Memory B cell (primary cell): ENCODE results near the gene STMN3.
A peak's percentile ranks its signal among the peaks of the same experiment; 100 is the strongest.
"Not testable (repeated sequence)": the region's sequence is repeated elsewhere in the genome, so short reads cannot be mapped to it uniquely, and the experiment has no call there.

Experiments
- ATAC-seq: fragments of 150-1000 bp; cut with Tn5 transposase; 2 replicates; pipeline ENCODE4 v1.10.0; 2021; ENCODE audit warnings: low read depth, mild to moderate bottlenecking, moderate library complexity
- DNase-seq, 2 donors: peaks; one replicate each; pipeline ENCODE4 v3.0.0; 2022; ENCODE audit warnings: low spot score in 2 of 2
- H3K27ac Mint-ChIP-seq: one replicate; pipeline ENCODE4 v1.8.0; 2022; ENCODE audit warnings: mild to moderate bottlenecking, moderate library complexity, mixed read lengths
- H3K27me3 Mint-ChIP-seq: one replicate; pipeline ENCODE4 v1.8.0; 2022; ENCODE audit warnings: mixed read lengths
- H3K36me3 Mint-ChIP-seq: one replicate; pipeline ENCODE4 v1.8.0; 2022; ENCODE audit warnings: mild to moderate bottlenecking, mixed read lengths
- H3K4me1 Mint-ChIP-seq: one replicate; pipeline ENCODE4 v1.8.0; 2022; ENCODE audit warnings: mixed read lengths
- H3K4me3 Mint-ChIP-seq: one replicate; pipeline ENCODE4 v1.8.0; 2022; ENCODE audit warnings: mild to moderate bottlenecking, moderate library complexity, mixed read lengths
- H3K9me3 Mint-ChIP-seq: one replicate; pipeline ENCODE4 v1.8.0; 2022; ENCODE audit warnings: mixed read lengths

STMN3 gene

DNA sequence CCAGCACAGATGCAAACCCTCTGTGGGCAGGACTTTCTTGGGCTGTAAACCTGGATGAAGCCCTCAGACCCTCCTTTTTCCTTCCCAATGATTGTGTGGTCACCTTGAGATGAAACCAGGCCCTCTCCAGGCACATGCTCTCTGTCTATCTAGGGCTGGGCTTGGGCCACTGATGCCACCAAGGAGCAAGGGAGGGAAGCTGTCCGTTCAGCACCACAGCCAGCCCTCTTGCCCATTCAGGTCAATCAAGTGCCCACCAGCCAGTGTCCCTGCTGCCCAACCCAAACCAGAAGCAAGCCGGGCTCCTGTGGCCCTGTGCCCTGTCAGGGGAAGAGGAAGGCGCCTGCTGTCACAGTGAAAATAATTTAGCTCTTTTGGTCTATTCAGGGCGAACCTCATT, 8.0 kb downstream of the STMN3 start:
- no peaks in the 10 kb centered on the region for H3K36me3 Mint-ChIP-seq
- DNase-seq (no peak), ATAC-seq (no peak)
- no peaks in the 10 kb centered on the region for H3K9me3 Mint-ChIP-seq
- H3K27me3 Mint-ChIP-seq, result peaks cover 1% of the 10 kb centered on the region
- no peak overlapping the region for H3K27ac Mint-ChIP-seq
- H3K4me1 Mint-ChIP-seq, result peaks cover 11% of the 10 kb centered on the region
- no peak overlapping the region for H3K4me3 Mint-ChIP-seq

DNA sequence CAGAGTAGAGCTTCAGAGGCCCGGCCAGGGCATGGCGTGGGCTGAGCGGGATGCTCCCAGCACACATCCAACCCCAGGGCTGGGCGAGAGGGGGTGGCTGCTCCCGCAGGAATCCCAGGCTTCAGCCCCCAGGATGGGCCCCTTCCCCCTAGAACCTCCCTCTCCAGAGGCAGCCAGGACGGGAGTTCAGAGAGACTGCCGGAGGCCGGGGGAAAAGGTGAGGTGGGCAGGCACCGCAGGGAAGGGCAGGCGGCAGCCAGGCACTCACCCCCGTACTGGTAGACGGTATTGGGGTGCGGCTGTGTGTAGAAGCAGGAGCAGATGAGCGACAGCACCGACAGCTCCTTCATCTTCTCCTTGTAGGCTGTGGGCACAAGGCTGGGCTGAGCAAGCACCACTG, 9.3 kb downstream of the STMN3 start:
- peaks cover 3% of the 10 kb centered on the region for H3K36me3 Mint-ChIP-seq
- H3K4me3 Mint-ChIP-seq, result no peak overlapping the region
- H3K27ac Mint-ChIP-seq, result peak overlapping the region; percentile 88
- peaks cover 1% of the 10 kb centered on the region for H3K27me3 Mint-ChIP-seq
- DNase-seq, result no peak
- peaks cover 17% of the 10 kb centered on the region for H3K4me1 Mint-ChIP-seq
- H3K9me3 Mint-ChIP-seq, result no peaks in the 10 kb centered on the region
- no peak for ATAC-seq

DNA sequence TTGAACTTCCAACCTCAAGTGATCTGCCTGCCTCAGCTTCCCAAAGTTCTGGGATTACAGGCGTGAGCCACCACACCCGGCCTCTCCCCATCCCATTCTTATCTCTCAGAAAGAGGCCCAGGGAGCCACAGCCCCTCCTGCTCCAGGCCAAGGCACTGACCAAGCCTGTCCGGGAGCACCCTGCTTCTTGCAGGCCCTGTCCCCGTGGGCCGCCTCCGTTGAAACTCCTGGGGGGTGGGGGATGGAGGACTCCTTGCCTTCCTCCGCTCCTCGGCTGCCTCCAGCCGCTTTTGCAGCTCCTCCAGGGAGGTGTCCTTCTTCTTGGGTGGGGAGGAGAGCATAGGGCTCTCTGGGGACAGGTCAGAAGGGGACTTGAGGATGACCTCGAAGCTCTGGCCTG, 9.7 kb downstream of the STMN3 start:
- Mint-ChIP-seq H3K4me1 (peaks cover 18% of the 10 kb centered on the region), H3K27ac (peak overlapping the region; percentile 88), H3K27me3 (peaks cover 1% of the 10 kb centered on the region), H3K9me3 (no peaks in the 10 kb centered on the region), H3K4me3 (peak overlapping the region; percentile 30), H3K36me3 (peaks cover 3% of the 10 kb centered on the region)
- no peak for DNase-seq
- ATAC-seq, result no peak

DNA sequence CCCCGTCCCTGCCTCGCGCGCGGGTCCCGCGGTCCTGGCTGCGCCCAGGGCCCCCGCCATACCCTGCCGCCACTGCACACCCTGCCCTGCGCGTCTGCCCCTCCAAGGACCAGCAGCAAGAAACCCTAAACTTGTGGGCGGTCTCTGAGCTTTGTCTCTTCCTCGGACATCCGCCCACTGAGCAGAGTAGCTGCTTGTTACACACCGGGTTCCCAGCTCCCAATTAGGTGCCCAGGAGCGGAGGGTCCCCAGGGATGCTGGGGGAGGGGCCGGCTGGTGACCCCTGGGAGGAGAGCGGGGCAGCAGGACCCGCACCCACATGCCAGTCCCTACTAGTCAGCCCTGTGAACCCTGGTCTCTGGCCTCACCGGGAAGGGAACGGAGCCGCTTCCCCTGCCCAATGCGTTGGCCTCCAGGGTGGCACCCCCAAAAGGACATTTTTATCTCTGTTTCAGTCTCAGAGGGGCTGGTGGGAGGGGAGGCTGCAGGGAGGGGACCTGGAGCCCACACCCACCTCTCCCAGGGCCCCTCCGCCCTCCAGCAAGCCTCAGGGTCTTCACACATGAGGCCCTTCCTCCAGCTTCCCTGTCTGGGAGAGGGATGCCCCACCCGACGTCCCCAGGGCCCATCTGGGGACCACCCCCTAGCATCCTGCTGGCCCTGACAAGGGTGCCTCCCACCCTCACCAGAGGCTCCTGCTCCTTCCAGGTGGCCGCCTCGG, 10.5 kb downstream of the STMN3 start:
- ATAC-seq (no peak), DNase-seq (no peak)
- Mint-ChIP-seq H3K27me3 (peaks cover 1% of the 10 kb centered on the region), H3K4me1 (peaks cover 22% of the 10 kb centered on the region), H3K27ac (peak overlapping the region; percentile 88), H3K36me3 (peaks cover 3% of the 10 kb centered on the region), H3K9me3 (no peaks in the 10 kb centered on the region), H3K4me3 (peak overlapping the region; percentile 82)

DNA sequence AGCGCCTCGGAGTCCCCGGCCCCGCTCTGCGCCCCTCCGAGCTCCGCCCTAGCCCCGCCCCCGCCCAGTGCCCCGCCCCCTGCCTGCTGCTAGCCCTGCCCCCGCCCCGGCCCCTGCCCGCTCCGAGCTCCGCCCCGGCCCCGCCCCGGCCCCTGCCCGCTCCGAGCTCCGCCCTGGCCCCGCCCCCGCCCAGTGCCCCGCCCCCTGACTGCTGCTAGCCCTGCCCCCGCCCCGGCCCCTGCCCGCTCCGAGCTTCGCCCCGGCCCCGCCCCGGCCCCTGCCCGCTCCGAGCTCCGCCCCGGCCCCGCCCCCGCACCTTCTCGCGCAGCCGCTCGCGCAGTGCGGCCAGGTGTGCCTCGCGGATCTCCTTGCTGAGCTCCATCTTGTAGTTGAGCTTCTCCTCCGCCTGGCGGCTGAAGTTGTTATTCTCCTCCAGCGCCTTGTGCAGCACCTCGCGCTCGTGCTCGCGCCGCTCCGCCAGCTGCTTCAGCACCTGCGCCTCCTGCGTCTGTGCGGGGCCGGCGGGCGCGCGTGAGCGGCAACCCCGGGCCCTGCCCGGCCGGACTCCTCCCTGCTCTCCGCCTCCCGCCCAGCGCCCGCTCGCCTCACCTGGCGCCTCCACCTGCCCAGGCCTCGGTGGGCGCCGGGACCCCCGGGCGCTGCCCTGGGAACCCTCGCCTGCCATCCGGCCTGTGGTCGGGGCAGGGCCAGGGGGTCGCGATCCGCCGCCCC, 11.3 kb downstream of the STMN3 start:
- Mint-ChIP-seq H3K4me3 (peak overlapping the region; percentile 86), H3K36me3 (peaks cover 3% of the 10 kb centered on the region), H3K27ac (peak overlapping the region; percentile 88), H3K9me3 (no peaks in the 10 kb centered on the region), H3K27me3 (peaks cover 1% of the 10 kb centered on the region), H3K4me1 (peaks cover 24% of the 10 kb centered on the region)
- ATAC-seq (peak; percentile 81), DNase-seq (peak; percentile 89 to 96)

DNA sequence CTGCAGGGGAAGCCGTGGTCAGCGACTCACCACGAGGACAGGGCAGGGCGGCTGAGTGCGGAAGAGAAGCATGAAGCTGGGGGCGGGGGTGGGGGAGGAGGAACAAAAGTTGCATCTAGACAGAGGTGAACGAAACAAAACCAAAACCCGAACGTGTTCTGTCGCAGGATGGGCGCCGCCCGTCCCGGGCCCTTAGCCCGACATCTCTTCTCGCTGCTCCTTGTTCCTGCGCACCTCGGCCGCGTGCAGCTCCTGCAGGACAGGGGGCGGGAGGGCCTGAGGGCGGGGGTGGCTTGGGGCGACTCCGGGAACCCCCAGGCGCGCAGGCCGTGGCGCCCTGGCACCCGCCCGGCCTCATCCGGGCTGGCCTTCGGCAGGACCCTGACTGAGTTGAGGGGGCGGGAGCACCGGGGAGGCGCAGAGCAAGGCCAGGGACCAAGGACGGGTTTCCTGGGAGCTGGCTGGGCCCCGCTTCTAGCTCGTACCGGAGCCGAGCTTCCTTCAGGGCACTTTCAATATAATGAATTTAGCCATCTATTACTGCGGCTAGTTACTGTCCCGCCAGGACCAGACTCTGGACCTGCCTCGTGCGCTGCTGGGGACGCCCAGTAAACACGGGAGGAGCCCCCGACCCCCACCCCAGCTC, 12.0 kb downstream of the STMN3 start:
- peak overlapping the region; percentile 88 for H3K27ac Mint-ChIP-seq
- DNase-seq (peak in 1 of 2 donors; percentile 67), ATAC-seq (peak; percentile 28)
- peaks cover 1% of the 10 kb centered on the region for H3K27me3 Mint-ChIP-seq
- no peaks in the 10 kb centered on the region for H3K9me3 Mint-ChIP-seq
- H3K4me1 Mint-ChIP-seq, result peaks cover 24% of the 10 kb centered on the region
- peaks cover 3% of the 10 kb centered on the region for H3K36me3 Mint-ChIP-seq
- H3K4me3 Mint-ChIP-seq, result peak overlapping the region; percentile 86

DNA sequence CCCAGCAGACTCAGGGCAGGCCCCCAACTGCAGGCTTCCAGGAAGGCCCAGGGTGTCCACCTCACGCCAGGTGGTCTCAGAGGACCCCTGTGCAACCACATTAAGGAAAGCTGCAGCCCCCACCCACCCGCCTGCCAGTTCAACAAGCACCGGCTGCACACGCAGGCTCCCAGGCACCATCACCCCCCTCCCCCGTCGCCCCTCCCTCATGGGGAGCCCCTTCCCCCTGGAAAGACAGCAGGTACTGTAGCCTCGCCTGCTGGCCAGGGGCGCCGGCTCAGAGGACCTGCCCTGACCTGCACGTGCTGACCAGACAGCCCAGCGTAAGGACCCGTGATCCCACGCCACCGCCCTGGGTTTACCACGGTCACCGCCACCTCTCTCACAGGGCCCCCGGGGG, 12.5 kb downstream of the STMN3 start:
- H3K27me3 Mint-ChIP-seq, ATAC-seq, H3K9me3 Mint-ChIP-seq, H3K36me3 Mint-ChIP-seq, H3K27ac Mint-ChIP-seq, DNase-seq: not testable (repeated sequence)
- H3K4me1 Mint-ChIP-seq, result peaks cover 26% of the 10 kb centered on the region
- H3K4me3 Mint-ChIP-seq, result peak overlapping the region; percentile 94

DNA sequence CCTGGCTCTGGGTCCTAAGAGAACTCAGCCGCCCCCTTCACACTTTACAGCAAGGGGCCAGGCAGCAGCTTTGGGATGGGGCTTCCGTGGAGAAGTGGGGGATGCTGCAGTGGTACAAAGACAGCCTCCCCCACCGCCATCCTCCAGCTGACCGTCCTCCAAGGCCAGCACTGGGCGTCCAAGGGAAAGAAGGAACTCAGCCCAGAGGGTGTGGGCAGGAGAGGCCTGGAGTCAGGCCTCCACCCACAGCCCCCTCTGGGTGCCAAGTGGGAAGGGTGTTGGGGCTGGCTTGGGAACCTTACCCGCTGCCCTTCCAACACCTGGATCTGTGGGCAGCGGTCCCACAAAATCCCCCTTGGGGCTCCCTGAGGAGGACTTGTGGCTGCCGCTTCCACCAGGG, 13.1 kb downstream of the STMN3 start:
- Mint-ChIP-seq H3K27ac (peak overlapping the region; percentile 92), H3K4me1 (peaks cover 27% of the 10 kb centered on the region), H3K4me3 (peak overlapping the region; percentile 94), H3K27me3 (no peaks in the 10 kb centered on the region), H3K36me3 (peaks cover 3% of the 10 kb centered on the region), H3K9me3 (no peaks in the 10 kb centered on the region)
- DNase-seq, result no peak
- no peak for ATAC-seq

DNA sequence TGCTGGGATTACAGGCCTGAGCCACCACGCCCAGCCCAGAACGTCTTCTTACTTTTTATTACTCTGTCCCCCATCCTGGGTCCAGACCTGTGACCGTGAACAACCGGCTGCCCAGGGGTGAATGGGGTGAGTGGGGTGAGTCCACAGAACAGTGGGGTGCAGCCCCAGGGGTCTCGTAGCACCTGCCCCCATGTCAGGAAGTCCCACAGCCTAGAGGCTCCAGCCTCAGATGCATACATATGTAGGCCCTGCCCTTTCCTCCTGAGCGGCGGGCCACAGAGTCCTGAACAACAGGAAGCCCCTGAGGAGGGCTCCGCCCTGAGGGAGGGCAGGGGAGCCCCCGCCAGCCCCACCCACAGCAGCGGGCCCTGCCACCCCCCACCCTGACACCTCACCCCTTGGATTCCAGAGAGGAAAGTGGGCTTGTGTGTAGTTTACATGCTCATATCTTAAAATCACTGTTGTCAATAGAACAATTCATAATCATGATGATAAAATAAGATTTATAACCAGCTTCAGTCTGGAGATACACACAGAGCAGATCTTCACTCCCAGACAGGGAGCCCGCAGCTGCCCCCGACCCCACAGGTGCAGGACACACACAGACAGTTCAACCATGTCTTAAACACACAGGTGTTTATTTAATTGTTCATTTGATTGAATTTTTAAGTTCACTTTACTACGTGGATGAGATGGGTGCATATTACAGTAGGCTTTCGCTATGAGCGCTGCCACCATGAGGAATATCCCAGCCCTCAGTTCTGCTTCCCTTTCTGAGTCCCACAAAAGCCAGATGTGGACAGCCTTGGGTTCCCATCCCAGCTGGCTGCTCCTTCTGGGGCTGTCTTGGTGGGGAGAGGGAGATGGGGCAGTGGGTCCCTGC, 13.9 kb downstream of the STMN3 start:
- peak overlapping the region; percentile 92 for H3K27ac Mint-ChIP-seq
- H3K4me3 Mint-ChIP-seq, result peak overlapping the region; percentile 94
- H3K36me3 Mint-ChIP-seq, result peaks cover 3% of the 10 kb centered on the region
- peaks cover 25% of the 10 kb centered on the region for H3K4me1 Mint-ChIP-seq
- peak; percentile 24 for ATAC-seq
- H3K9me3 Mint-ChIP-seq, result no peaks in the 10 kb centered on the region
- peak in 1 of 2 donors; percentile 54 for DNase-seq
- no peaks in the 10 kb centered on the region for H3K27me3 Mint-ChIP-seq

DNA sequence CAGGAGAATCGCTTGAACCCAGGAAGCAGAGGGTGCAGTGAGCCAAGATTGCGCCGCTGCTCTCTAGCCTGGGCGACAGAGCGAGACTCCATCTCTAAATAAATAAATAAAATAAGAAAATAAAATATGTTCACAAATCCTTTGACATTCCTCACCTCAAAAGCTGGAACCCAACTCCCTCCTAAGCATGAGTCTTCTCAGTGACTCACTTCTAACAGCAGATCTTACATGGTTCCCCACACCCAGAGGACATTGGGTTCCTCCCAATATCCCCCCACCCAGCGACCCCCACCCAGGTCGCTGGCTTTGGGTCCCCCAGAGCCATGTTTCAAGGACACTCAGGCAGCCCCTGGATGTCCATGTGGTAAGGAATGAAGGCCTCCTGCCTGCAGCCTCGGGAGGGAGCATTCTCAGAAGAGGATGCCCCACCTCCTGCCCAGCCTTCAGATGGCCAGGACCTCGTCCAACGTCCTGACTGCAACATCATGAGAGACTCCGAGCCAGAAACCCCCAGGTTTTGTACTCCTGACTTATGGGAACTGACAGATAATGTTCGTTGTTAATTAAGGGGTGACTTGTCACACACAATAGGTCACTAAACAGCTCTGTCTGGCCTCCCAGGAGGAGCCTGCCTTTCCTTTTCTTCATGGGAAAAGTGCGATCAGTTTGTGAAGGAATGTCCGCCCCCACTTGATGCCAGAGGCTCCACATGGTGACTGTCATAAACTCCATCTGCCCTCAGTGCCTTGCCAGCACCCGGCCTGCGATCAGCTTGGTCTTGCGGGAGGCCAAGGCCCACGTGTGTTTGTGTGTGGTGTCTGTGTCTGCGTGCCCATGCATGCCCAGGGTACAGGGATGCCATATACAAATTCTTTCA, 16.2 kb downstream of the STMN3 start:
- ATAC-seq (no peak), DNase-seq (no peak)
- peaks cover 19% of the 10 kb centered on the region for H3K4me1 Mint-ChIP-seq
- H3K27ac Mint-ChIP-seq, result peak overlapping the region; percentile 94
- peaks cover 3% of the 10 kb centered on the region for H3K36me3 Mint-ChIP-seq
- peak overlapping the region; percentile 24 for H3K4me3 Mint-ChIP-seq
- no peaks in the 10 kb centered on the region for H3K9me3 Mint-ChIP-seq
- no peaks in the 10 kb centered on the region for H3K27me3 Mint-ChIP-seq

DNA sequence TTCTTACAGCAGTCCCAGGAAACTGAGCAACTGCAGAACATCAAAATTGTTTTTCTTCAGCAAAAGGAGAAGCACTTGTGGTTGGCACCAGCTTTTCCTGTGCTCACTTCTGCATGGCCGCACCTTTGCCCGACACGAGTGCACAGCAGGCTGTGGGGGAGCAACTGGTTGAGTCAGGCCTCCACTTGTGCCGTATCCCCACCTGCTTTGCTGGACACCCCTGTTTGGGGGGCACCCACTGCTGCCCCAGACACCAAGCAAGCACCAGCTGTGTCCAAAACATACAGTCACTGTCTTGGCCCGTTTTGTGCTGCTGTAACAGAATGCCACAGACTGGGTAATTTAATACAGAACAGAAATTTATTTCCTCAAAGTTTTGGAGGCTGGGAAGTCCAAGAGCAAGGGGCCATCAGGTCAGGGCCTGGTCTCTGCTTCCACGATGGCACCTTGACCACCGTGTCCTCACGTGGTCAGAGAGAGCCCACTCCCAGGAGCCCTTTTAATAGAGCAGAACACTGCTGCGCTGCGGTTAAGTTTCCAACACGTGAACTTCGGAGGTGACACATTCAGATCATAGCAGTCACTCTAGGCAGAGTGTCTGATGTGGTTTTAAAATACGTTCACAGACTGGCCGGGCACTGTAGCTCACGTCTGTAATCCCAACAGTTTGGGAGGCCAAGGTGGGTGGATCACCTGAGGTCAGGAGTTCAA, 17.6 kb downstream of the STMN3 start:
- ATAC-seq (peak; percentile 74), DNase-seq (peak in 1 of 2 donors; percentile 62)
- H3K27ac Mint-ChIP-seq, result peak overlapping the region; percentile 98
- H3K9me3 Mint-ChIP-seq, result no peaks in the 10 kb centered on the region
- peaks cover 24% of the 10 kb centered on the region for H3K4me1 Mint-ChIP-seq
- H3K36me3 Mint-ChIP-seq, result peaks cover 5% of the 10 kb centered on the region
- H3K27me3 Mint-ChIP-seq, result no peaks in the 10 kb centered on the region
- peak overlapping the region; percentile 68 for H3K4me3 Mint-ChIP-seq

DNA sequence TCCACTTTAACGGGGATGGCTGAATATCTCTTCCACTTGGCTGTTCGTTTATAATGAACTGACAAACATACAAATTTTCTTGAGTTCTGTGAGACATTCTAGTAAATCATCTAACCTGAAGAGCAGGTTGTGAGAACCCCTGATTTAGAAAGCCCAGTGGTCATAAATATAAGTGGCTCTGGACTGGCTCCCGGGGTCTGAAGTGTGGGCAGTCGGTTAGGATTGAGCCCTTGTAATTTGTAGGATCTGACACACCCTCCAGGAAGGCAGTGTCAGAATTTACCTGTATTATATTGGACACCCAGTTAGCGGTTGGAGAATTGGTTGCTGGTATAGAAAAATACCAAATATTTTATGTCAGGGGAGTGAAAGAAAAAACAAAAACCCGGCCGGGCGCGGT, 19.5 kb downstream of the STMN3 start:
- Mint-ChIP-seq H3K4me1 (peaks cover 20% of the 10 kb centered on the region), H3K27me3 (no peaks in the 10 kb centered on the region), H3K36me3 (peaks cover 2% of the 10 kb centered on the region), H3K9me3 (no peaks in the 10 kb centered on the region), H3K27ac (peak overlapping the region; percentile 90), H3K4me3 (peak overlapping the region; percentile 3)
- ATAC-seq (no peak), DNase-seq (no peak)
